Neural cell (in vitro differentiated cells): Measurements from ENCODE around the gene NT5DC4. TPM values are rescaled to one million over a fixed set of nuclear protein-coding genes. Genes with fewer than 3 reads are reported as not detected.

Experiments
- H2AFZ ChIP-seq: fragments of 200-600, 300-800 bp; sonication (generic), shearing (Covaris generic); 2 replicates; pipeline ENCODE4 v1.6.0; 2014; ENCODE audit warnings: low read depth, mild to moderate bottlenecking, antibody characterized with exemption, low read length, moderate library complexity
- H3F3A ChIP-seq: fragments of 200-600 bp; shearing (Covaris generic); 2 replicates; pipeline ENCODE4 v1.6.1; 2016; ENCODE audit warnings: mild to moderate bottlenecking, moderate library complexity, mixed read lengths, antibody characterized with exemption, low read length; ENCODE audit not compliant: insufficient read depth, poor library complexity, severe bottlenecking
- H3K27ac ChIP-seq: fragments of 200-600, 300-800 bp; sonication (generic), shearing (Covaris generic); 2 replicates; pipeline ENCODE4 v1.5.1; 2014; ENCODE audit warnings: mild to moderate bottlenecking, low read length, moderate library complexity
- H3K27me3 ChIP-seq: fragments of 300-800, 200-600 bp; sonication (generic), shearing (Covaris generic); 2 replicates; pipeline ENCODE4 v1.6.0; 2014; ENCODE audit warnings: mild to moderate bottlenecking, low read depth, low read length, moderate library complexity; ENCODE audit not compliant: insufficient read depth
- H3K36me3 ChIP-seq: fragments of 300-800, 200-600 bp; sonication (generic), shearing (Covaris generic); 2 replicates; pipeline ENCODE4 v1.5.1; 2014; ENCODE audit warnings: mild to moderate bottlenecking, antibody characterized with exemption, low read length, moderate library complexity; ENCODE audit not compliant: insufficient read depth
- H3K4me2 ChIP-seq: fragments of 300-800, 200-600 bp; sonication (generic), shearing (Covaris generic); 2 replicates; pipeline ENCODE4 v1.6.0; 2014; ENCODE audit warnings: mild to moderate bottlenecking, low read length
- H3K4me3 ChIP-seq: fragments of 300-800, 200-600 bp; sonication (generic), shearing (Covaris generic); 2 replicates; pipeline ENCODE4 v1.5.1; 2014; ENCODE audit warnings: mild to moderate bottlenecking, low read length, moderate library complexity
- H3K79me2 ChIP-seq: fragments of 200-600 bp; shearing (Covaris generic); replicated peaks from 2 replicates; pipeline ENCODE4 v1.6.0; 2014; ENCODE audit warnings: mild to moderate bottlenecking, low read length, moderate library complexity; ENCODE audit not compliant: insufficient read depth
- H3K9ac ChIP-seq: fragments of 300-800, 200-600 bp; sonication (generic), shearing (Covaris generic); 2 replicates; pipeline ENCODE4 v1.6.1; 2016; ENCODE audit warnings: mild to moderate bottlenecking, low read length, mixed read lengths
- H3K9me2 ChIP-seq: fragments of 200-600 bp; shearing (Covaris generic); 2 replicates; pipeline ENCODE4 v1.6.1; 2016; ENCODE audit warnings: mild to moderate bottlenecking, low read length, mixed read lengths; ENCODE audit not compliant: insufficient read depth
- H3K9me3 ChIP-seq: fragments of 200-600, 300-800 bp; sonication (generic), shearing (Covaris generic); 2 replicates; pipeline ENCODE4 v1.6.1; 2016; ENCODE audit warnings: mild to moderate bottlenecking, mixed run types, low read length, moderate library complexity, mixed read lengths
- H4K20me1 ChIP-seq: fragments of 200-600 bp; shearing (Covaris generic); 2 replicates; pipeline ENCODE4 v1.6.1; 2016; ENCODE audit warnings: mild to moderate bottlenecking, mixed run types; ENCODE audit not compliant: insufficient read depth
- EP300 ChIP-seq: fragments of 450-650 bp; conservative IDR thresholded peaks from 2 replicates; pipeline ENCODE4 v1.6.1; 2014; ENCODE audit warnings: antibody characterized with exemption, mild to moderate bottlenecking, moderate library complexity; ENCODE audit not compliant: poor library complexity, severe bottlenecking
- EZH2 ChIP-seq: fragments of 200-600, 300-800 bp; shearing (Covaris generic), sonication (generic); IDR thresholded peaks from 2 replicates; pipeline ENCODE4 v1.6.1; 2014; ENCODE audit warnings: antibody characterized with exemption, low read length, borderline replicate concordance, mild to moderate bottlenecking; ENCODE audit not compliant: insufficient read depth, poor library complexity, severe bottlenecking
- MXI1 ChIP-seq: fragments of 450-650 bp; conservative IDR thresholded peaks from 2 replicates; pipeline ENCODE4 v1.6.1; 2014; ENCODE audit warnings: antibody characterized with exemption, mild to moderate bottlenecking; ENCODE audit not compliant: poor library complexity, severe bottlenecking
- POLR2AphosphoS5 ChIP-seq: IDR thresholded peaks from 2 replicates; pipeline ENCODE4 v1.6.1; 2012
- RAD21 ChIP-seq: fragments of 450-650 bp; conservative IDR thresholded peaks from 2 replicates; pipeline ENCODE4 v1.6.1; 2014; ENCODE audit warnings: antibody characterized with exemption, mild to moderate bottlenecking, moderate library complexity
- SMC3 ChIP-seq: fragments of 450-650 bp; conservative IDR thresholded peaks from 2 replicates; pipeline ENCODE4 v1.6.1; 2014; ENCODE audit warnings: antibody characterized with exemption, mild to moderate bottlenecking, moderate library complexity; ENCODE audit not compliant: poor library complexity
- TAF1 ChIP-seq: IDR thresholded peaks from 2 replicates; pipeline ENCODE4 v1.6.1; 2012; ENCODE audit warnings: low read depth
- polyA plus RNA-seq: library from polyadenylated mRNA; depleted of rRNA; stranded (reverse); fragments of >200 nt; gene quantifications from 2 replicates; pipeline ENCODE4 v1.2.3, GENCODE V29; 2014
- TF ChIP-seq, protein P1 (sequence below): fragments of 450-650 bp; IDR thresholded peaks from 2 replicates; pipeline ENCODE4 v1.5.1; 2014; ENCODE audit warnings: antibody characterized with exemption, mild to moderate bottlenecking, moderate library complexity; ENCODE audit not compliant: poor library complexity, severe bottlenecking
- TF ChIP-seq, protein P2 (sequence below): IDR thresholded peaks from 2 replicates; pipeline ENCODE4 v1.6.1; 2012; ENCODE audit warnings: borderline replicate concordance

Gene NT5DC4
- polyA plus RNA-seq, 1 donor from 2014 or later, result not detected

DNA sequence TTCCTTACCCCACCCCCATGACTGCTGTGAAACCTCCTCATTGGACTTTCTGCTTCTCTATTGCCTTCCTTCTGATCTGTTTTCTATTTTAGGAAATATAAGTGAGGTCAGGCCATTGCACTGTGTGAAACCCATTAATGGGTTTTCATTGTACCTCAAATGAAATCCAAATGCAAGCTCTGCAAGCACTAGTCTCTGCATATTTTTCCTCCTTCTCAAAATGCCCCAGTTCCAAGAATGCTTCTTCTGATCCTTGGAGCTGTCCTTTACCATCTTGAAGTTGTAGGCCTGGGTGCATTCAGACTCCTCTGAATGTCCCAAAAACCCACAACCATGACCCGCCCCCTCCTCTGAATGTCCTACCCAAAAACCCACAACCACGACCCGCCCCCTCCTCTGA, 55.3 kb downstream of the NT5DC4 start:
- H3K27me3 ChIP-seq, result no peaks in the 10 kb centered on the region
- H4K20me1 ChIP-seq, result no peaks in the 10 kb centered on the region
- no peak overlapping the region for H2AFZ ChIP-seq
- no peak overlapping the region for H3K4me2 ChIP-seq
- H3K9me3 ChIP-seq, result no peaks in the 10 kb centered on the region
- no peak overlapping the region for H3K4me3 ChIP-seq
- H3K36me3 ChIP-seq, result no peaks in the 10 kb centered on the region
- no peak for TF ChIP-seq RAD21
- no peak for TF ChIP-seq EP300
- TF ChIP-seq, protein P1, sequence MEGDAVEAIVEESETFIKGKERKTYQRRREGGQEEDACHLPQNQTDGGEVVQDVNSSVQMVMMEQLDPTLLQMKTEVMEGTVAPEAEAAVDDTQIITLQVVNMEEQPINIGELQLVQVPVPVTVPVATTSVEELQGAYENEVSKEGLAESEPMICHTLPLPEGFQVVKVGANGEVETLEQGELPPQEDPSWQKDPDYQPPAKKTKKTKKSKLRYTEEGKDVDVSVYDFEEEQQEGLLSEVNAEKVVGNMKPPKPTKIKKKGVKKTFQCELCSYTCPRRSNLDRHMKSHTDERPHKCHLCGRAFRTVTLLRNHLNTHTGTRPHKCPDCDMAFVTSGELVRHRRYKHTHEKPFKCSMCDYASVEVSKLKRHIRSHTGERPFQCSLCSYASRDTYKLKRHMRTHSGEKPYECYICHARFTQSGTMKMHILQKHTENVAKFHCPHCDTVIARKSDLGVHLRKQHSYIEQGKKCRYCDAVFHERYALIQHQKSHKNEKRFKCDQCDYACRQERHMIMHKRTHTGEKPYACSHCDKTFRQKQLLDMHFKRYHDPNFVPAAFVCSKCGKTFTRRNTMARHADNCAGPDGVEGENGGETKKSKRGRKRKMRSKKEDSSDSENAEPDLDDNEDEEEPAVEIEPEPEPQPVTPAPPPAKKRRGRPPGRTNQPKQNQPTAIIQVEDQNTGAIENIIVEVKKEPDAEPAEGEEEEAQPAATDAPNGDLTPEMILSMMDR, result no peak
- no peak for TF ChIP-seq POLR2AphosphoS5
- H3K79me2 ChIP-seq, result no peaks in the 10 kb centered on the region
- H3F3A ChIP-seq, result no peaks in the 10 kb centered on the region
- no peaks in the 10 kb centered on the region for H3K9me2 ChIP-seq
- H3K9ac ChIP-seq, result no peak overlapping the region
- no peak overlapping the region for H3K27ac ChIP-seq

DNA sequence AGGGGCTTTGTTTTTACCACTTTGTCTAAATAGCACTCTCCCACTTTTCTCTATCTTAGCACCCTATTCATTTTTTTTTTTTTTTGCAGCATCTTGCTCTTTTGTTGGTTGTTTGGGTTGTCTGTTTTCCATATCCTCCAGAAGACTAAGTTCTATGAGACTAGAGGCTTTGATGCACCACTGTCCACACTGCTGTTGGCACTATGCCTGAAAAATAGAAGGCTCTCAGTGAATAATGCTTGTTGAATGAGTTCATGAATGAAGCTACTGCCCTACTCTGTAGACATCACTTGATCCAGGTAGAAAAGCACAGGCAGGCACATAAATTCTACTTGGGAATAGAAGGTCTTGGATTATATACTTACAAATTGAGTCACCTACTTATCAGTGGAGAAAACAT, 56.2 kb downstream of the NT5DC4 start:
- Histone ChIP-seq H3K4me2 (no peak overlapping the region), H3F3A (no peaks in the 10 kb centered on the region), H4K20me1 (no peaks in the 10 kb centered on the region)

DNA sequence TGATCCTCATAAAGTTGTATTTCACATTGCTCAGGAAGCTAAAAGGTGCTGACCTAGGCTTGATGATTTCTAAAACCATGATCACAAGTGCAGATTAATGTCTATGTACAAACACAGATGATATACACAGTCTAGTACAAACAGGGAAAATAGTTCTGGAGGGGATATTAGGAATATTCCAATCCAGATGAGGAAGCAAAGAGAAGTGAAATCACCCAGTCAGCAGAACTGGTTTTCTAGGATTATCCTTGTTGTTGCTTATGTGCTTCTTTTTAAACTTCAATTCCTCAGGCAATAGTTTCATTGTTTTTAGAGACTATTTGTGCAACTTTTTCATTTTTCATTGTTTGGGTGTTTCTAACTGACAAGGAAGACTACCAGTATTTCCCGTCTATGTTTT, 58.8 kb downstream of the NT5DC4 start:
- no peaks in the 10 kb centered on the region for H3K9me2 ChIP-seq
- H3K79me2 ChIP-seq, result no peaks in the 10 kb centered on the region
- H3K9me3 ChIP-seq, result no peaks in the 10 kb centered on the region
- no peak overlapping the region for H2AFZ ChIP-seq
- no peak overlapping the region for H3K27ac ChIP-seq
- H4K20me1 ChIP-seq, result no peaks in the 10 kb centered on the region
- H3K4me2 ChIP-seq, result no peak overlapping the region
- no peak overlapping the region for H3K9ac ChIP-seq
- no peak overlapping the region for H3K4me3 ChIP-seq
- H3K27me3 ChIP-seq, result no peaks in the 10 kb centered on the region
- H3F3A ChIP-seq, result no peaks in the 10 kb centered on the region
- H3K36me3 ChIP-seq, result no peaks in the 10 kb centered on the region
- TF ChIP-seq MXI1 (no peak), TAF1 (no peak), EP300 (no peak), EZH2 (no peak), SMC3 (no peak), POLR2AphosphoS5 (no peak)
- TF ChIP-seq, protein P2, sequence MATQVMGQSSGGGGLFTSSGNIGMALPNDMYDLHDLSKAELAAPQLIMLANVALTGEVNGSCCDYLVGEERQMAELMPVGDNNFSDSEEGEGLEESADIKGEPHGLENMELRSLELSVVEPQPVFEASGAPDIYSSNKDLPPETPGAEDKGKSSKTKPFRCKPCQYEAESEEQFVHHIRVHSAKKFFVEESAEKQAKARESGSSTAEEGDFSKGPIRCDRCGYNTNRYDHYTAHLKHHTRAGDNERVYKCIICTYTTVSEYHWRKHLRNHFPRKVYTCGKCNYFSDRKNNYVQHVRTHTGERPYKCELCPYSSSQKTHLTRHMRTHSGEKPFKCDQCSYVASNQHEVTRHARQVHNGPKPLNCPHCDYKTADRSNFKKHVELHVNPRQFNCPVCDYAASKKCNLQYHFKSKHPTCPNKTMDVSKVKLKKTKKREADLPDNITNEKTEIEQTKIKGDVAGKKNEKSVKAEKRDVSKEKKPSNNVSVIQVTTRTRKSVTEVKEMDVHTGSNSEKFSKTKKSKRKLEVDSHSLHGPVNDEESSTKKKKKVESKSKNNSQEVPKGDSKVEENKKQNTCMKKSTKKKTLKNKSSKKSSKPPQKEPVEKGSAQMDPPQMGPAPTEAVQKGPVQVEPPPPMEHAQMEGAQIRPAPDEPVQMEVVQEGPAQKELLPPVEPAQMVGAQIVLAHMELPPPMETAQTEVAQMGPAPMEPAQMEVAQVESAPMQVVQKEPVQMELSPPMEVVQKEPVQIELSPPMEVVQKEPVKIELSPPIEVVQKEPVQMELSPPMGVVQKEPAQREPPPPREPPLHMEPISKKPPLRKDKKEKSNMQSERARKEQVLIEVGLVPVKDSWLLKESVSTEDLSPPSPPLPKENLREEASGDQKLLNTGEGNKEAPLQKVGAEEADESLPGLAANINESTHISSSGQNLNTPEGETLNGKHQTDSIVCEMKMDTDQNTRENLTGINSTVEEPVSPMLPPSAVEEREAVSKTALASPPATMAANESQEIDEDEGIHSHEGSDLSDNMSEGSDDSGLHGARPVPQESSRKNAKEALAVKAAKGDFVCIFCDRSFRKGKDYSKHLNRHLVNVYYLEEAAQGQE, result no peak

More for the DNA sequence above, 56.2 kb downstream of the NT5DC4 start:
- H2AFZ ChIP-seq, result no peak overlapping the region
- H3K27ac ChIP-seq, result no peak overlapping the region
- no peak overlapping the region for H3K4me3 ChIP-seq
- H3K36me3 ChIP-seq, result no peaks in the 10 kb centered on the region
- H3K79me2 ChIP-seq, result no peaks in the 10 kb centered on the region
- H3K9me2 ChIP-seq, result no peaks in the 10 kb centered on the region
- no peak overlapping the region for H3K9ac ChIP-seq
- H3K27me3 ChIP-seq, result no peaks in the 10 kb centered on the region
- TF ChIP-seq POLR2AphosphoS5, result no peak
- no peak for TF ChIP-seq RAD21
- TF ChIP-seq SMC3, result no peak
- TF ChIP-seq, protein P2, result no peak
- no peak for TF ChIP-seq EZH2
- no peak for TF ChIP-seq EP300
- H3K9me3 ChIP-seq, result no peaks in the 10 kb centered on the region
